Stimulated activated CD4-positive, alpha-beta T cell treated with anti-CD3 and anti-CD28 coated beads, Interleukin-1b, Interleukin-23, amount 100 ng/mL, for 4 hours (primary cell): Measurements from ENCODE around the gene TMEM51.

ENCODE experiments used
- DNase-seq, 2 donors: peaks; one replicate each; pipeline ENCODE4 v3.0.0-alpha.2; 2020; ENCODE audit warnings: low read depth in 2 of 2

Gene TMEM51

GRCh38 chr1:15245593-15246360 is 92.2 kb downstream of the TMEM51 start:
- no peak for DNase-seq

- DNase-seq = peak; percentile 23 to 34
Observed at GRCh38 chr1:15246960-15247614, 93.5 kb downstream of the TMEM51 start, which contains the start of gene FHAD1. Gene FHAD1, plus strand, starts transcription at chr1:15247223. Its CDS starts 4,562 bp downstream, at chr1:15251785.

GRCh38 chr1:15248216-15248615 is 94.7 kb downstream of the TMEM51 start:
- no peak for DNase-seq

- peak in 1 of 2 donors; percentile 19 for DNase-seq
Observed at GRCh38 chr1:15249081-15249480, 95.5 kb downstream of the TMEM51 start.

- DNase-seq = no peak
Observed at GRCh38 chr1:15251857-15252835, 98.6 kb downstream of the TMEM51 start.

- no peak for DNase-seq
Observed at GRCh38 chr1:15254559-15254958, 101.0 kb downstream of the TMEM51 start.

- DNase-seq = no peak
Observed at GRCh38 chr1:15255582-15256149, 102.1 kb downstream of the TMEM51 start.

- no peak for DNase-seq
Observed at GRCh38 chr1:15256584-15256983, 103.0 kb downstream of the TMEM51 start.

GRCh38 chr1:15257309-15257708 is 103.8 kb downstream of the TMEM51 start:
- no peak for DNase-seq

GRCh38 chr1:15258833-15259621 is 105.5 kb downstream of the TMEM51 start:
- DNase-seq = no peak

GRCh38 chr1:15259622-15260007 is 106.1 kb downstream of the TMEM51 start:
- DNase-seq = no peak

- DNase-seq = no peak
Observed at GRCh38 chr1:15260418-15261154, 107.0 kb downstream of the TMEM51 start.

GRCh38 chr1:15261155-15262002 is 107.8 kb downstream of the TMEM51 start:
- DNase-seq = no peak

- DNase-seq = no peak
Observed at GRCh38 chr1:15262003-15262377, 108.4 kb downstream of the TMEM51 start.

- no peak for DNase-seq
Observed at GRCh38 chr1:15262706-15263105, 109.2 kb downstream of the TMEM51 start.

- no peak for DNase-seq
Observed at GRCh38 chr1:15264769-15265168, 111.2 kb downstream of the TMEM51 start.
